GM20000 (cell line): Measurements from ENCODE around the gene SCYGR8.

Source experiments
- DNase-seq: peaks from one replicate; pipeline ENCODE4 v3.0.0; 2012; ENCODE audit warnings: low spot score
- TF ChIP-seq, protein P1 (sequence below): IDR thresholded peaks from 2 replicates; pipeline ENCODE4 v1.5.1; 2012; ENCODE audit warnings: mild to moderate bottlenecking, control low read depth; ENCODE audit errors: extremely low read depth, missing control alignments

Gene SCYGR8

GRCh38 chr2:227788561-227789018, 42.9 kb downstream of the SCYGR8 start:
- DNase-seq: no peak
- TF ChIP-seq, protein P1, sequence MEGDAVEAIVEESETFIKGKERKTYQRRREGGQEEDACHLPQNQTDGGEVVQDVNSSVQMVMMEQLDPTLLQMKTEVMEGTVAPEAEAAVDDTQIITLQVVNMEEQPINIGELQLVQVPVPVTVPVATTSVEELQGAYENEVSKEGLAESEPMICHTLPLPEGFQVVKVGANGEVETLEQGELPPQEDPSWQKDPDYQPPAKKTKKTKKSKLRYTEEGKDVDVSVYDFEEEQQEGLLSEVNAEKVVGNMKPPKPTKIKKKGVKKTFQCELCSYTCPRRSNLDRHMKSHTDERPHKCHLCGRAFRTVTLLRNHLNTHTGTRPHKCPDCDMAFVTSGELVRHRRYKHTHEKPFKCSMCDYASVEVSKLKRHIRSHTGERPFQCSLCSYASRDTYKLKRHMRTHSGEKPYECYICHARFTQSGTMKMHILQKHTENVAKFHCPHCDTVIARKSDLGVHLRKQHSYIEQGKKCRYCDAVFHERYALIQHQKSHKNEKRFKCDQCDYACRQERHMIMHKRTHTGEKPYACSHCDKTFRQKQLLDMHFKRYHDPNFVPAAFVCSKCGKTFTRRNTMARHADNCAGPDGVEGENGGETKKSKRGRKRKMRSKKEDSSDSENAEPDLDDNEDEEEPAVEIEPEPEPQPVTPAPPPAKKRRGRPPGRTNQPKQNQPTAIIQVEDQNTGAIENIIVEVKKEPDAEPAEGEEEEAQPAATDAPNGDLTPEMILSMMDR: no peak

DNA sequence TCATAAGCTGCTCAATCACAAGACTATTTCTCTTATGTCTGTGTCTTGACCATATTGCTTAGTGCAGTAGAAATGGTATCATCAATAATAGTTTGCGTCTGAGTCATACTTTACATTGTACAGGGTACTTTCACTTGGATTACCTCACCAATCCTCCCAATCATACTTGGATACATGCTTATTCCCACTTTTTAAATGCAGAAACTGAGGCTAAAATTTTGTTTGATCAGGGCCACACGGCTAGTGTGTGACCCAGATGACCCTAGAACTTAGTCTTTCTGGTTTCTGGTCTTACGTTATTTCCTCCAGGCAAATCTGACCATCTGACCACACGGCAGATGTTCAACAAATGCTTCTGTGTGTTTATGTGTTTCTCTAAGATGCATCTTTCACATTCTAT, 44.1 kb downstream of the SCYGR8 start:
- no peak for DNase-seq
- TF ChIP-seq, protein P1: no peak

- TF ChIP-seq, protein P1: no peak
- DNase-seq: no peak
Measured at GRCh38 chr2:227793148-227793712, 47.5 kb downstream of the SCYGR8 start.
